Hepatocyte (in vitro differentiated cells): ENCODE results near the gene MAST3.

Experiments used
- EZH2 ChIP-seq: fragments of 200-600 bp; sonication (generic); IDR thresholded peaks from 2 replicates; pipeline ENCODE4 v1.6.1; 2016; ENCODE audit warnings: antibody characterized with exemption, mild to moderate bottlenecking, borderline replicate concordance
- TF ChIP-seq, protein P1 (sequence below): fragments of 200-600 bp; sonication (generic); IDR thresholded peaks from 2 replicates; pipeline ENCODE4 v1.5.1; 2016; ENCODE audit warnings: antibody characterized with exemption, mild to moderate bottlenecking; ENCODE audit not compliant: poor library complexity

DNA sequence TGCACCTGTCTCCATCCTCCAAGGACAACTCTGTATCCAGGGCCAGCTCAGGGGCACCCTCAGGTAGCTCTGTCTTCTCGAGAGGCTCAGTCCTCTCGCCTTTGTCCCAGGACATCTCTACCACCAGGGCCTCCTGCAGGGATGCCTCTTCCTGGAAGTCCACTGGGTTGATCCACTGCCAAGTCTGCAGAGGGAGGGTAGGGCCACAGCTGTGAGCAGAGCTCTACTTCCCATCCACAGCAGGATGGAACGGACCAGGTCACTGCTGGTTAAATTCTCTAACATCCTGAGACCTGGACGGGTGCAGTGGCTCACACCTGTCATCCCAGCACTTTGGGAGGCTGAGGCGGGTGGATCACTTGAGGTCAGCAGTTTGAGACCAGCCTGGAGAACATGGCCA is 37.7 kb upstream of the MAST3 start:
- TF ChIP-seq, protein P1, sequence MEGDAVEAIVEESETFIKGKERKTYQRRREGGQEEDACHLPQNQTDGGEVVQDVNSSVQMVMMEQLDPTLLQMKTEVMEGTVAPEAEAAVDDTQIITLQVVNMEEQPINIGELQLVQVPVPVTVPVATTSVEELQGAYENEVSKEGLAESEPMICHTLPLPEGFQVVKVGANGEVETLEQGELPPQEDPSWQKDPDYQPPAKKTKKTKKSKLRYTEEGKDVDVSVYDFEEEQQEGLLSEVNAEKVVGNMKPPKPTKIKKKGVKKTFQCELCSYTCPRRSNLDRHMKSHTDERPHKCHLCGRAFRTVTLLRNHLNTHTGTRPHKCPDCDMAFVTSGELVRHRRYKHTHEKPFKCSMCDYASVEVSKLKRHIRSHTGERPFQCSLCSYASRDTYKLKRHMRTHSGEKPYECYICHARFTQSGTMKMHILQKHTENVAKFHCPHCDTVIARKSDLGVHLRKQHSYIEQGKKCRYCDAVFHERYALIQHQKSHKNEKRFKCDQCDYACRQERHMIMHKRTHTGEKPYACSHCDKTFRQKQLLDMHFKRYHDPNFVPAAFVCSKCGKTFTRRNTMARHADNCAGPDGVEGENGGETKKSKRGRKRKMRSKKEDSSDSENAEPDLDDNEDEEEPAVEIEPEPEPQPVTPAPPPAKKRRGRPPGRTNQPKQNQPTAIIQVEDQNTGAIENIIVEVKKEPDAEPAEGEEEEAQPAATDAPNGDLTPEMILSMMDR = no peak
- no peak for TF ChIP-seq EZH2
